Effector CD8-positive, alpha-beta T cell (primary cell): ENCODE results near the gene PLXNC1.

Source experiments
- DNase-seq: peaks from one replicate; lab custom pipeline; 2025; lab: John Stamatoyannopoulos, UW

PLXNC1 gene

GRCh38 chr12:94204499-94205247 is 56.3 kb downstream of the PLXNC1 start:
- no peak for DNase-seq

GRCh38 chr12:94205822-94206221 is 57.4 kb downstream of the PLXNC1 start:
- DNase-seq: no peak

- no peak for DNase-seq
Measured at GRCh38 chr12:94206886-94207285, 58.5 kb downstream of the PLXNC1 start.

GRCh38 chr12:94207467-94207848 is 59.1 kb downstream of the PLXNC1 start:
- no peak for DNase-seq

GRCh38 chr12:94207849-94208621 is 59.7 kb downstream of the PLXNC1 start:
- no peak for DNase-seq

- DNase-seq: no peak
Measured at GRCh38 chr12:94208622-94208966, 60.2 kb downstream of the PLXNC1 start.

GRCh38 chr12:94209240-94209639 is 60.9 kb downstream of the PLXNC1 start:
- no peak for DNase-seq

- no peak for DNase-seq
Measured at GRCh38 chr12:94211021-94211420, 62.6 kb downstream of the PLXNC1 start.

GRCh38 chr12:94218233-94218632 is 69.9 kb downstream of the PLXNC1 start:
- no peak for DNase-seq

- DNase-seq: no peak
Measured at GRCh38 chr12:94219622-94220302, 71.4 kb downstream of the PLXNC1 start.

GRCh38 chr12:94220804-94221203 is 72.4 kb downstream of the PLXNC1 start:
- DNase-seq: no peak

- DNase-seq: no peak
Measured at GRCh38 chr12:94222351-94223084, 74.1 kb downstream of the PLXNC1 start.

- no peak for DNase-seq
Measured at GRCh38 chr12:94223842-94224241, 75.5 kb downstream of the PLXNC1 start.

- DNase-seq: no peak
Measured at GRCh38 chr12:94225506-94225905, 77.1 kb downstream of the PLXNC1 start.

GRCh38 chr12:94225947-94226630 is 77.7 kb downstream of the PLXNC1 start:
- DNase-seq: no peak

GRCh38 chr12:94227066-94227465 is 78.7 kb downstream of the PLXNC1 start:
- no peak for DNase-seq

GRCh38 chr12:94228488-94228907 is 80.1 kb downstream of the PLXNC1 start:
- DNase-seq: no peak

- no peak for DNase-seq
Measured at GRCh38 chr12:94229902-94230301, 81.5 kb downstream of the PLXNC1 start.

GRCh38 chr12:94230357-94230905 is 82.1 kb downstream of the PLXNC1 start:
- no peak for DNase-seq

- DNase-seq: no peak
Measured at GRCh38 chr12:94231709-94232108, 83.3 kb downstream of the PLXNC1 start.

GRCh38 chr12:94235848-94236247 is 87.5 kb downstream of the PLXNC1 start:
- DNase-seq: no peak
